KMS-11 (cell line): ENCODE data around the gene ZNF574.
"Not testable (repeated sequence)": the region's sequence is repeated elsewhere in the genome, so short reads cannot be mapped to it uniquely, and the experiment has no call there.

Source experiments
- H2AFZ ChIP-seq: fragments of 200-600 bp; sonication (generic); 2 replicates; pipeline ENCODE4 v1.6.1; 2016; ENCODE audit warnings: antibody characterized with exemption, mixed run types, low read depth
- H3K27ac ChIP-seq: fragments of 200-600 bp; sonication (generic); 2 replicates; pipeline ENCODE4 v1.6.1; 2016; ENCODE audit warnings: mild to moderate bottlenecking, mixed run types
- H3K27me3 ChIP-seq: fragments of 200-600 bp; sonication (generic); 2 replicates; pipeline ENCODE4 v1.6.1; 2017; ENCODE audit warnings: mild to moderate bottlenecking, low read depth, mixed run types, moderate library complexity; ENCODE audit not compliant: insufficient read depth
- H3K36me3 ChIP-seq: fragments of 200-600 bp; sonication (generic); 2 replicates; pipeline ENCODE4 v1.6.1; 2017; ENCODE audit warnings: mild to moderate bottlenecking, mixed run types; ENCODE audit not compliant: insufficient read depth
- H3K4me1 ChIP-seq: fragments of 200-600 bp; sonication (generic); 2 replicates; pipeline ENCODE4 v1.6.1; 2016; ENCODE audit warnings: mild to moderate bottlenecking, low read depth, mixed run types; ENCODE audit not compliant: poor library complexity, severe bottlenecking
- H3K4me2 ChIP-seq: fragments of 200-600 bp; sonication (generic); 2 replicates; pipeline ENCODE4 v1.7.0; 2016; ENCODE audit warnings: mild to moderate bottlenecking, mixed run types
- H3K4me3 ChIP-seq: fragments of 200-600 bp; sonication (generic); IDR thresholded peaks from 2 replicates; pipeline ENCODE4 v1.6.1; 2017; ENCODE audit warnings: low read depth, low read length, mixed read lengths; ENCODE audit not compliant: insufficient read depth
- H3K79me2 ChIP-seq: fragments of 200-600 bp; sonication (generic); 2 replicates; pipeline ENCODE4 v1.6.1; 2016; ENCODE audit warnings: low read depth, mixed run types; ENCODE audit not compliant: insufficient read depth
- H3K9ac ChIP-seq: fragments of 200-600 bp; sonication (generic); 2 replicates; pipeline ENCODE4 v1.6.1; 2016; ENCODE audit warnings: mild to moderate bottlenecking, mixed run types
- H4K20me1 ChIP-seq: fragments of 200-600 bp; sonication (generic); 2 replicates; pipeline ENCODE4 v1.6.1; 2016; ENCODE audit warnings: mild to moderate bottlenecking, mixed run types; ENCODE audit not compliant: insufficient read depth
- TF ChIP-seq, protein P1 (sequence below): fragments of 200-600 bp; sonication (generic); conservative IDR thresholded peaks from 2 replicates; pipeline ENCODE4 v1.6.1; 2017; ENCODE audit warnings: low read depth, mild to moderate bottlenecking, antibody characterized with exemption, low read length, moderate library complexity, mixed read lengths

ZNF574 gene

DNA sequence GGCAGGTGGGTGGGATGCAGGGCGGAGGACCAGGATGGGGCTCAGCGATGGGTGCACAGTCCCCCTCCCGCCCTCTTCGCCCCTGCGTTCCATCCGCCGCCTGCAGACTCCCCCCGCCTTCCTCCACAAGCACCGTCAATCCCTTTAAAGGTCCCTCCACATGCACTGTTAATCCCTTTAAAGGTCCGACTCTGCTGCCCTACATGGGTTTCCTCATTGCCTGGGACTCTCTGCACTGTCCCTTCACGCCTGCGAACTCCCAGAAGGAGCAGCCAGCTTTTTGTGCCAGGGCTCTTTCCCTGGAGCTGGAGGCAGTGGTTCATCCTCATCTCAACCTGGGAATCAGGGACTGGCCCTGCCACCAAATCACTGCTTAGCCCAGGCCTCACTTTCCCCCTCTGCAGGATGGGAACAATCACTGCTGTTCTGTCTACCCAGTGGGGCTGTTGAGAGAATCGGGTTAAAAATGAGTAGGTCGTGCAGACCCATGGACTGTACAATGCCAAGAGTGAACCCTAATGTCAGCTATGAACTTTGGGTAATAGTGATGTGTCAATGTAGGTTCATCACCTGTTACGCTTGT lies 20.4 kb downstream of the ZNF574 start:
- no peaks in the 10 kb centered on the region for H3K79me2 ChIP-seq
- peaks cover 12% of the 10 kb centered on the region for H3K4me1 ChIP-seq
- no peaks in the 10 kb centered on the region for H4K20me1 ChIP-seq
- no peaks in the 10 kb centered on the region for H3K36me3 ChIP-seq
- H3K27ac ChIP-seq = no peak overlapping the region
- TF ChIP-seq, protein P1, sequence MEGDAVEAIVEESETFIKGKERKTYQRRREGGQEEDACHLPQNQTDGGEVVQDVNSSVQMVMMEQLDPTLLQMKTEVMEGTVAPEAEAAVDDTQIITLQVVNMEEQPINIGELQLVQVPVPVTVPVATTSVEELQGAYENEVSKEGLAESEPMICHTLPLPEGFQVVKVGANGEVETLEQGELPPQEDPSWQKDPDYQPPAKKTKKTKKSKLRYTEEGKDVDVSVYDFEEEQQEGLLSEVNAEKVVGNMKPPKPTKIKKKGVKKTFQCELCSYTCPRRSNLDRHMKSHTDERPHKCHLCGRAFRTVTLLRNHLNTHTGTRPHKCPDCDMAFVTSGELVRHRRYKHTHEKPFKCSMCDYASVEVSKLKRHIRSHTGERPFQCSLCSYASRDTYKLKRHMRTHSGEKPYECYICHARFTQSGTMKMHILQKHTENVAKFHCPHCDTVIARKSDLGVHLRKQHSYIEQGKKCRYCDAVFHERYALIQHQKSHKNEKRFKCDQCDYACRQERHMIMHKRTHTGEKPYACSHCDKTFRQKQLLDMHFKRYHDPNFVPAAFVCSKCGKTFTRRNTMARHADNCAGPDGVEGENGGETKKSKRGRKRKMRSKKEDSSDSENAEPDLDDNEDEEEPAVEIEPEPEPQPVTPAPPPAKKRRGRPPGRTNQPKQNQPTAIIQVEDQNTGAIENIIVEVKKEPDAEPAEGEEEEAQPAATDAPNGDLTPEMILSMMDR = no peak
- H3K4me2 ChIP-seq = no peak overlapping the region
- H3K27me3 ChIP-seq = peaks cover 14% of the 10 kb centered on the region; the same call in 1 of the 2 replicates
- no peak overlapping the region for H2AFZ ChIP-seq
- H3K9ac ChIP-seq = no peak overlapping the region
- H3K4me3 ChIP-seq = no peak overlapping the region

DNA sequence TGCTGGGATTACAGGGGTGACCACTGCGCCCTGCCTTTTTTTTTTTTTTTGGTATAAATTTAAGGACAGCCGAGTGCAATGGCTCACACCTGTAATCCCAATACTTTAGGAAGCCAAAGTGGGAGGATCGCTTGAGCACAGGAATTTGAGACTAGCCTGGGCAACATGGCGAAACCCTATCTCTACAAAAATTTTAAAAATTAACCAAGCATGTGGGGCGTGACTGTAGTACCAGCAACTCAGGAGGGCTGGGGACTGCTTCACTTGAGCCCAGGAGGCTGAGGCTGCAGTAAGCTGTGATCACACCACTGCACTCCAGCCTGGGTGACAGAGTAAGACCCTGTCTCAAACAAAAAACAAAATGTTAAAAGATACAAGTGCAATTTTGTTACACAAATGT lies 21.5 kb downstream of the ZNF574 start:
- peaks cover 14% of the 10 kb centered on the region; the same call in 1 of the 2 replicates for H3K27me3 ChIP-seq
- H3K4me3 ChIP-seq = no peak overlapping the region
- H3K27ac ChIP-seq = no peak overlapping the region
- H3K4me1 ChIP-seq = peaks cover 2% of the 10 kb centered on the region
- no peaks in the 10 kb centered on the region for H3K79me2 ChIP-seq
- TF ChIP-seq, protein P1 = no peak
- H3K9ac ChIP-seq = no peak overlapping the region
- H4K20me1 ChIP-seq = no peaks in the 10 kb centered on the region
- H3K36me3 ChIP-seq = no peaks in the 10 kb centered on the region
- no peak overlapping the region for H2AFZ ChIP-seq
- H3K4me2 ChIP-seq = no peak overlapping the region

DNA sequence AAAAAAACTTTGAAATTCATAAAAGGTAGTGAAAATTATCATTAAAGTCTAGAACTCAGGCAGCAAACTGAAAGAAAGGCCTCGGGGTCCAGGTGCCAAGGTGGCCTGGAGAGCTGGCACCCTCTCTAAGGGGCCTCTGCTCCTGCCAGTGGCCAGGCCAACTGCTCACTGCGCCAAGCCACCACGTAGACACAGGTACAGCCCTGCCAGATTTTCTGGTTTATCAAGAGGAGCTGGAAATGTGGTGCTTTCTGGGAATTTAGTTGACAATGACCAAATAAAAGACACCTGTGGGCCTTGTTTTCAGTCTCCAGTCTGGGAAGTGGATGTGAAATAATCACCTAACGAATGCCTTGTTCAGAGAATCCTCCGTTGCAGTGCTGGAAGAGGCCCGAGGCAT lies 22.8 kb downstream of the ZNF574 start:
- Histone ChIP-seq H3K36me3 (no peaks in the 10 kb centered on the region), H3K79me2 (no peaks in the 10 kb centered on the region), H3K4me1 (no peaks in the 10 kb centered on the region), H3K4me2 (no peak overlapping the region), H4K20me1 (no peaks in the 10 kb centered on the region), H3K27ac (no peak overlapping the region), H3K4me3 (no peak overlapping the region), H2AFZ (no peak overlapping the region), H3K27me3 (peaks cover 15% of the 10 kb centered on the region; the same call in 1 of the 2 replicates), H3K9ac (no peak overlapping the region)
- TF ChIP-seq, protein P1 = no peak

DNA sequence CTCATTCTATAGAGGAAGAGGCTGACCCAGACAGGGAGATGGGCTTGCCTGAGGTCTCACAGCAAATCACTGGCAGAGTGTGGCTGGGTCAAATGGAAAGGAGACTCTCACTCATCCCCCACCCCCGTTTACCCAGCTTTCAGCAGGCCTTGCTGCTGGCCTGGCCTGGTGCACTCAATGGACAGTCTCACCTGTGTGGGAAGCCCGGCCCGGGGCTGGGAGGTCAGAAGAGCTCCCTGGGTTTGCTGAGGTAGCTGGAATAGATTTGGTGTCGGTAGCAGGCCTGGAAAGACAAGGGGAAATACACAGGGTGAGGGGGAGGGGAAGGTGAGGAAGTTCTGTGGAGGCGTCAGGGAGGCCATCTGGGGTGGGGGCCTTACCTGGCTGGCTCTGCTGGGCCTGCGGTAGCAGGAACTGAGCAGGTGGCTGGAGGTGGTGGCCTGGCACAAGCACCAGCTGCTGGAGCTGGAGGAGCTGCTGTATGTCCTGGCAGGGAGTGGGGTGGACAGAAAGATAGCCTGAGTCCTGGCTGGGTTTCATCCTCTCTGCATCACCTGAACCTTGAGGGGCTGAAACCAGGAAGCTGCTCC lies 23.5 kb downstream of the ZNF574 start:
- Histone ChIP-seq H3K4me3 (no peak overlapping the region), H3K36me3 (no peaks in the 10 kb centered on the region), H3K4me2 (no peak overlapping the region), H3K27ac (no peak overlapping the region), H3K27me3 (peaks cover 19% of the 10 kb centered on the region; the same call in 1 of the 2 replicates), H3K79me2 (no peaks in the 10 kb centered on the region), H3K9ac (no peak overlapping the region), H3K4me1 (no peaks in the 10 kb centered on the region), H4K20me1 (no peaks in the 10 kb centered on the region), H2AFZ (no peak overlapping the region)
- TF ChIP-seq, protein P1 = no peak

DNA sequence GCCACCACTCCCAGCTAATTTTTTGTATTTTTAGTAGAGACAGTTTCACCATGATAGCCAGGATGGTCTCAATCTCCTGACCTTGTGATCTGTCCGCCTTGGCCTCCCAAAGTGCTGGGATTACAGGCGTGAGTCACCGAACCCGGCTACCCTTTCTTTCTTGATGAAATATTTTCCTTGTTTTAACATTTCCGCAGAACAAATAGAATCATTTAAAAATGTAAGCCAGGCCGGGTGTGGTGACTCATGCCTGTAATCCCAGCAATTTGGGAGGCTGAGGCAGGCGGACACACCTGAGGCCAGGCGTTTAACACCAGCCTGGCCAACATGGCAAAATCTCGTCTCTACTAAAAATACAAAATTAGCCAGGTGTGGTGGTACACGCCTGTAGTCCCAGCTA lies 24.3 kb downstream of the ZNF574 start:
- H3K27ac ChIP-seq, H3K4me2 ChIP-seq, H3K36me3 ChIP-seq, H4K20me1 ChIP-seq, H2AFZ ChIP-seq, H3K4me1 ChIP-seq, H3K79me2 ChIP-seq, H3K9ac ChIP-seq, H3K4me3 ChIP-seq: not testable (repeated sequence)
- peaks cover 27% of the 10 kb centered on the region; the same call in 1 of the 2 replicates for H3K27me3 ChIP-seq
